ENCODE results near the gene KRTAP9-8.

The KRTAP9-8 gene

DNA sequence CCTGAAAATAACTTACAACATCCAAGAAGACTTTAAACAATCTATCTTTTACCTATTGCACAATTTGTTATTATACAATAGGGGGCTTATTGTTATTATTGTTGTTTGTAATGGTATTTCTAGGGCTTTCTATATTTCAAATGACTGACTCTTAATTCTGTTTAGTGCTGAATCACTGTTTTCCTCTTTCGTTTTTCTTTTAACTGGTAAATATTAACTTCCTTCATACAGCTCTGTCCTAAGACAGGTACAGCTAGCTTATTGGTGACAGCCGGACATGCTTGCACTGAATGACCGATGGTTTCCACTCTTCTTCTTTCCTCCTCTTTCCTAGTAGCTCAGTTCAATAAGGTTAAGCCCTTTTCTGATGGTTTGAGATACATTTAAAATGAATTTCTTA, 49.3 kb downstream of the KRTAP9-8 start:
- Histone ChIP-seq H3K27ac (replicated peaks) (no peak overlapping the region), H3K27me3 (ENCODE audit: insufficient read depth, poor library complexity, severe bottlenecking) (peaks cover 2% of the 10 kb centered on the region), H3K4me3 (replicated peaks; ENCODE audit: insufficient read depth, low read length) (no peak overlapping the region)
- TF ChIP-seq, protein P1, sequence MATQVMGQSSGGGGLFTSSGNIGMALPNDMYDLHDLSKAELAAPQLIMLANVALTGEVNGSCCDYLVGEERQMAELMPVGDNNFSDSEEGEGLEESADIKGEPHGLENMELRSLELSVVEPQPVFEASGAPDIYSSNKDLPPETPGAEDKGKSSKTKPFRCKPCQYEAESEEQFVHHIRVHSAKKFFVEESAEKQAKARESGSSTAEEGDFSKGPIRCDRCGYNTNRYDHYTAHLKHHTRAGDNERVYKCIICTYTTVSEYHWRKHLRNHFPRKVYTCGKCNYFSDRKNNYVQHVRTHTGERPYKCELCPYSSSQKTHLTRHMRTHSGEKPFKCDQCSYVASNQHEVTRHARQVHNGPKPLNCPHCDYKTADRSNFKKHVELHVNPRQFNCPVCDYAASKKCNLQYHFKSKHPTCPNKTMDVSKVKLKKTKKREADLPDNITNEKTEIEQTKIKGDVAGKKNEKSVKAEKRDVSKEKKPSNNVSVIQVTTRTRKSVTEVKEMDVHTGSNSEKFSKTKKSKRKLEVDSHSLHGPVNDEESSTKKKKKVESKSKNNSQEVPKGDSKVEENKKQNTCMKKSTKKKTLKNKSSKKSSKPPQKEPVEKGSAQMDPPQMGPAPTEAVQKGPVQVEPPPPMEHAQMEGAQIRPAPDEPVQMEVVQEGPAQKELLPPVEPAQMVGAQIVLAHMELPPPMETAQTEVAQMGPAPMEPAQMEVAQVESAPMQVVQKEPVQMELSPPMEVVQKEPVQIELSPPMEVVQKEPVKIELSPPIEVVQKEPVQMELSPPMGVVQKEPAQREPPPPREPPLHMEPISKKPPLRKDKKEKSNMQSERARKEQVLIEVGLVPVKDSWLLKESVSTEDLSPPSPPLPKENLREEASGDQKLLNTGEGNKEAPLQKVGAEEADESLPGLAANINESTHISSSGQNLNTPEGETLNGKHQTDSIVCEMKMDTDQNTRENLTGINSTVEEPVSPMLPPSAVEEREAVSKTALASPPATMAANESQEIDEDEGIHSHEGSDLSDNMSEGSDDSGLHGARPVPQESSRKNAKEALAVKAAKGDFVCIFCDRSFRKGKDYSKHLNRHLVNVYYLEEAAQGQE (IDR thresholded peaks at IDR 0.05; ENCODE audit: insufficient replicate concordance, low read depth), result no peak
- TF ChIP-seq, protein P2, sequence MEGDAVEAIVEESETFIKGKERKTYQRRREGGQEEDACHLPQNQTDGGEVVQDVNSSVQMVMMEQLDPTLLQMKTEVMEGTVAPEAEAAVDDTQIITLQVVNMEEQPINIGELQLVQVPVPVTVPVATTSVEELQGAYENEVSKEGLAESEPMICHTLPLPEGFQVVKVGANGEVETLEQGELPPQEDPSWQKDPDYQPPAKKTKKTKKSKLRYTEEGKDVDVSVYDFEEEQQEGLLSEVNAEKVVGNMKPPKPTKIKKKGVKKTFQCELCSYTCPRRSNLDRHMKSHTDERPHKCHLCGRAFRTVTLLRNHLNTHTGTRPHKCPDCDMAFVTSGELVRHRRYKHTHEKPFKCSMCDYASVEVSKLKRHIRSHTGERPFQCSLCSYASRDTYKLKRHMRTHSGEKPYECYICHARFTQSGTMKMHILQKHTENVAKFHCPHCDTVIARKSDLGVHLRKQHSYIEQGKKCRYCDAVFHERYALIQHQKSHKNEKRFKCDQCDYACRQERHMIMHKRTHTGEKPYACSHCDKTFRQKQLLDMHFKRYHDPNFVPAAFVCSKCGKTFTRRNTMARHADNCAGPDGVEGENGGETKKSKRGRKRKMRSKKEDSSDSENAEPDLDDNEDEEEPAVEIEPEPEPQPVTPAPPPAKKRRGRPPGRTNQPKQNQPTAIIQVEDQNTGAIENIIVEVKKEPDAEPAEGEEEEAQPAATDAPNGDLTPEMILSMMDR (IDR thresholded peaks at IDR 0.05; ENCODE audit: insufficient read depth, low read length), result no peak
- TF ChIP-seq POLR2AphosphoS5 (IDR thresholded peaks at IDR 0.05; ENCODE audit: low read depth) (no peak), SPI1 (IDR thresholded peaks at IDR 0.05; ENCODE audit: borderline replicate concordance, low read depth) (no peak), GABPA (IDR thresholded peaks at IDR 0.05; ENCODE audit: low read depth) (no peak)
- no peak for DNase-seq (ENCODE audit: low read depth in 1 of 2, low spot score in 1 of 2)
